Esophagus mucosa (tissue), 1 donor: ENCODE data around the gene GALNT2. TPM values are rescaled to one million over a fixed set of nuclear protein-coding genes. Genes with fewer than 3 reads are reported as not detected.

Experiments
- ATAC-seq: fragments of 200-7000 bp; cut with Tn5 transposase; one replicate; pipeline ENCODE4 v1.9.1; 2020
- total RNA-seq: library from RNA; stranded (reverse); gene quantifications from one replicate; pipeline ENCODE4 v1.2.4, GENCODE V29; 2023
- donor health status: DM: yes; HTN: yes; CAD: no.

Gene GALNT2
- total RNA-seq, 1 donor from 2014 or later, result 37.6 TPM

GRCh38 chr1:230309646-230310177 is 242.7 kb downstream of the GALNT2 start:
- no peak for ATAC-seq

- peak; percentile 75 for ATAC-seq
Observed at GRCh38 chr1:230310381-230311163, 243.5 kb downstream of the GALNT2 start.

DNA sequence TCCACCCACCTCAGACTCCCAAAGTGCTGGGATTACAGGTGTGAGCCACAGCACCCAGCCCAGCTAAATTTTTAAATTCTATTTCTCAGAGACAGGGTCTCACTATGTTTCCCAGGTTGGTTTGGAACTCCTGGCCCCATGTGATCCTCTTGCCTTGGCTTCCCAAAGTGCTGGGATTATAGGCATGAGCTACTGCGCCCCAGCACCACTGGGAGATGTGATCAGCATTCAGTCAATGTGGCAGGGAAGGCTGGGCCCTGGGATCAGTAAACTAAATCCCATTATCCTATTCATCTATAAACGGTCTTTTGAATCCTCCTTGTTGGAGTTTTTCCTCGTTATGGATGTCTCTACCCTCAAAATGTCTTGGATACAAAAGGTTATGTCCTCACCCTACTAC is 245.6 kb downstream of the GALNT2 start:
- no peak for ATAC-seq

DNA sequence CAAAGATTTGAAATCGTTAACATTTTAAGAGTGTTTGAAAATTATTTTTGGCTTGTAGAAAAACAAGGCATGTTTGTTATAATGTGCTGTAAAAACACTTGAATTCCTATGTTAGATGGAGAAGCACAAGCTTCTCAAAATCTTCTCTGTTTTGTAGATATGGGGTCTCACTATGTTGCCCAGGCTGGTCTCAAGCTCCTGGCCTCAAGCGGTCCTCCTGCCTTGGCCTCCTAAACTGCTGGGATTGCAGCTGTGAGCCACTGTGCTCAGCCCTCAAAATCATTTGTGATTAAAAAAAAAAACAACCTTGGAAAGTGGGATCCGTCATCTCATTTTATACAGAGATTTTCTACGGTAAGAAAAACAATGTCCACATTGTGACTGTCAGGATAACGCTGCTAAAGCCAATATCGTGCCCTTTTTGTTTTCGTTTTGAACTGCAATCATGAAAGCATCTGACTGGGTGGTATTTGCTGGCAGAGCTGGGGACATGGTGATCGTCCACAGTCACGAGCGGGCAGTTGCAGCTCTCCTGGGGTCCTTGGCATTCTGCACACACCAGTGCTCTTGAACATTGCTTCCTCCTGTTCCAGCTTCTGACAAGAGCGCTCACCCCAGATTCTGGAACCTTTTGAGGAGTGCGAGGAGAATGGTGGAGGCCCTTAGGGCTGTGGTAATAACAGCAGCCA is 246.6 kb downstream of the GALNT2 start:
- no peak for ATAC-seq

- no peak for ATAC-seq
Observed at GRCh38 chr1:230314142-230314470, 247.1 kb downstream of the GALNT2 start.

GRCh38 chr1:230315099-230315498 is 248.1 kb downstream of the GALNT2 start:
- no peak for ATAC-seq

DNA sequence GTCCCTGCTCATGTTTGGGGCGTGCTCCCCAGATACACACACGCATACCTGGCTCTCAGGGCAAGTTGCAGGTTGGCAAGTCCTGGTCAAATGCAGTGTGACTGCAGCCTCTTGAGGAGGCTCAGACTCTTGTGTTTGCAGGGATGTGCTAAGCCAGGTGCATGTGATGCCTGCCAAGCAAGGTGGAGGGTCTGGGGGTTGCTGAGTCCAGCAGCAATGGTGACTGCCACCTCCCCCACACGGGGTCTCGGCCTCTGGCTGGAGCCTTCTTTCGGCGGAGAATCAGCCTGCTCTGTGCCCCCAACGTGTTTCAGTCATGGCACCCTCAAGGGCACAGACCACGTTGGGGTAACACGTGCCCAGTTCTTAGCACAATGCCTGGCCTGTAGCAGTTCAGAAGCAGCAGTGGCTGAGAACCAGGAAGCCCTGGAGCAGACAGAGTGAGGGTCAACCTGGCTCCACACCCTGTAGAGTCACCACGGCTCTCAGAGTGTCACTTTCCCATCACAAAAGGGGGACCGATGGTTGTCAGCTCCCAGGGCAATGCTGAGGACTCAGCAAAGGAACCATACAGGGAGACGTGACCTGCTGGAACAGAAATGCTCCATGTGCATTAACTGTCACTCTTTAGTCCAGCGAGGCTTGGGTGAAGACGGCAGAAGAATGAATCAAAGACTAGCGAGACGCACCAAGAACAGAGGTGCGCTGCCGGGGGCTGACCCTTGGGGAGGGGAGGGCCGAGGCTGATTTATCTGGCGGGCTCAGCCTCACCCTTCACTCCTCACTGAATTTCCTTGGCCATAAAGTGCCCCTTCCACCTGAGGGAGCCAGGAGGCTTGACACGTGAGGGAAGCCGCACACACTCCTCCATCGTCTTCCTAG is 250.1 kb downstream of the GALNT2 start:
- no peak for ATAC-seq

DNA sequence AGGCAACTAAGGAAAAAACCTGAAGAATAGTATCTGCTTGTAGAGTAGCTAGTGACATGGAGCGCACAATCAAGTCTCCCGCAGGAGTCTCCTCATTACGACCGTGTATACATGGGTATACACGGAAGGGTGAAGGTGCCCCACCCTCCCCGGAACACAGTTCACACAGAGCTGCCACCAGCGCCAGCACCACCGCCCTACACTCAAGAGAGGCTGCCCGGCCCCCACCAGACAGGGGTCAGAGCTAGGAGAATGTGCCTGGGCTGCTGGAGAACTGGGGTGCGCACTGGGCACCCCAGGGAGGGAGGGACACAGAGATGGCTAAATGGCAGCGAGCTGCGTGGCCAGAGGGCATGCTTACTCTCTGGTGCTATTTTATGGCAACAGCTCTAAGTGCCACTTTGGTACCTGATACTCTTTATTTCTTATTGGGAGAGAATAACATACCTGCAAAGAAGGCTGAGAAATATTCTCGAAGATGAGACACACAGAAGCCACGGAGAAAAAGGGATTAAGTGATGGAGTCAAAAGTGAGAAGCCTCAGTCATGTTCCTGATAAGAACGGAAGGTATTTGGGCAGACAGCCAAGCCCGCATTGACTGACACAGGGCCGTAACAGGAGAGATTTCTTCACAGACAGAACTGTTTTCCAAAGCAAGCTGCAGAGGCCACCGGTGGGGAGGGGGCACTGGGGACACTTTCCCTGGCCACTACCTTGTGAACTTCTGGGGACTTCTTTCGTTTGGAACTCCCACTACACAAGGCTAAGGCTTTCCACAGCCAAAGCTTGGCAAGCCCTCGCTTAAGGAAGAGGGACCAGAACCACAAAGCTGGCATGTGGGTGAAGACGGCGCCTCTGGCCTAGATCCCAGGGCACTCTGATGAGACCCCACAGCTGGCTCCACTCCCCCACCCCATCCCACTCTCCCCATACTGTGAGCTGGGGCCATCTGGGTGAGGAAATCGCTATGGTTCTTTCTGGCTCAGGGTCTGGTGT is 251.1 kb downstream of the GALNT2 start:
- ATAC-seq, result no peak

DNA sequence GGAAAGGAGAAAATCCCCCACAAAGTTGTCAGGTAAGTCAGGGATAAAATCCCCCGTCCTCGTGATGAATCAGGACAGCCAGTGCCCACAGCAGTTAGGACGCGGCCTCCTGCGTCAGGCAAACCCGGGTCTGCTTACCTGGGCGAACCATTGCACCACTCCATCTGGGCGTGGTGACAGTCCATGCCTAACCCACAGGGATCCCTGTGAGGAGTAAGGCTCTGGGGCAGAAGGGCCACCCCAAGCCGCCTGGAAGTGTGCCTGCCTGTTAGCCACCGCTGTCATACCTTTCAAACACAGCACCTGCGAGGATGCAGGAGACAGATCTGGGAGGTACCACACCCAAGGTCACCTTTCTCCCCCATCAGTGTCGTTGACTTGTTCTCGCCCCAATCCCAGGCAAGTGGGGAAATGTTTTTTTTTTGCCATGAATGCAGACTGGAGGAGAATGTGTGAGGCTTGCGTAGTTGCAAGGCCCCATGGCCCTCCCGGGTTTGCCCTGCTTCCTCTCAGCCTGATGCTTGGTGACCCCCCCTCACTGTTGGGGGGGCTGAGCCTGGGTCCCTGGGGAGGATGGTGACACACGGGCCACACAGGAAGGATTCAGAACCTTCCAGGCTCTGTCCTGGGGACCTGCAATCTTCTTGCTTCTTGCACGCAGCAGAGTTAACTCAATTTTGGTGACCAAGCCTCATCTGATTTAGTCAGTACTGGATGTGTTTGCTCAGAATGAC is 252.1 kb downstream of the GALNT2 start:
- ATAC-seq, result no peak

DNA sequence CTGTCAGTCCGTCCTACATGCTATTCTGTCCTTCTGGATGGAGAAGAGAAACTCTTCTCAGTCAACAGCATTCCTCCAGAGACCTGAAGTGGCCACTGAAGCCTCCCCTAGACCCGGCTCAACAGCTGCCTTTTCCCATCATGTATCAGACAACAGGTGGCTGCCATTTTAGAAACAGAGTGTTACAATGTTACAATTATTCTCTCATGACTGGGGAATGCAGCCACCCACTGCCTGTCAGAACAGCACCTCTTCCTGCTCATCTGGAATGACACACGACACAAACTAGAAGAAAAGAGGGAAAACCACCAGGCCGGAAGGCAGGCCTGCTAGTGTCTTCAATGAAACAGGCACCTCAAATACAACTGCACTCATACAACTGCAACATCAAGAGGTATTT is 253.8 kb downstream of the GALNT2 start:
- ATAC-seq, result no peak

GRCh38 chr1:230321341-230321740 is 254.3 kb downstream of the GALNT2 start:
- no peak for ATAC-seq

DNA sequence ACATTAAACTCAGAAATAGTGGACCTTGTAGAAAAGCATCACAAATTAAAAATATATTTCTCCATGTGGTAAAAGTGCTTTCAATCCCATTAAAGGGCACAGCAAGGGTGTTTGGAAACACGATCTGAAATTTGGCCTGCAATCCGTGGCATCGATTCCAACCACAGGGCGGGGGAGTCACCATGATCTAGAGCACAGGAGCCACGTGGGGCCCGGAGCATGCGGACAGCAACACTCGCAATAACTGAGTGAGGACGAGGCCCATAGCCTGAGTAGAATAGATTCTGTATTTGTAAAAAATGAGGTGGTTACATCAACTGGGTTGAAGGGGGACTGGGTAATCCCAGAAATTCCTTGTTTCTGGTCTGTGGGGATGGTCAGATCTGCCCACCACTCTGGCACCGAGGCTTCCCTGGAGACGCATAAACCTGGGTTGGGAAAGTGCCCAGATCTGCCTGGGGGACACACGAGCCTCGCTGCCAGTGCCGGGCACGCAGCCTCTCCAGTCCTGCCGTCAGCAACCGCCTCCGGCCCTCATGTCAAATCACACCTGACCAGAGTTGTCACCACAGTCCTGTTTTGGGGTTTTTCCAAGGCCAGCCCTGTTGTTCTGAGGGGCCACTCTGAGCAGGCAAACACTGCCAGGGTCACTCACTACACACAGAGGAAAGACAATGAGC is 254.8 kb downstream of the GALNT2 start:
- ATAC-seq, result no peak

GRCh38 chr1:230322421-230322756 is 255.4 kb downstream of the GALNT2 start:
- no peak for ATAC-seq

DNA sequence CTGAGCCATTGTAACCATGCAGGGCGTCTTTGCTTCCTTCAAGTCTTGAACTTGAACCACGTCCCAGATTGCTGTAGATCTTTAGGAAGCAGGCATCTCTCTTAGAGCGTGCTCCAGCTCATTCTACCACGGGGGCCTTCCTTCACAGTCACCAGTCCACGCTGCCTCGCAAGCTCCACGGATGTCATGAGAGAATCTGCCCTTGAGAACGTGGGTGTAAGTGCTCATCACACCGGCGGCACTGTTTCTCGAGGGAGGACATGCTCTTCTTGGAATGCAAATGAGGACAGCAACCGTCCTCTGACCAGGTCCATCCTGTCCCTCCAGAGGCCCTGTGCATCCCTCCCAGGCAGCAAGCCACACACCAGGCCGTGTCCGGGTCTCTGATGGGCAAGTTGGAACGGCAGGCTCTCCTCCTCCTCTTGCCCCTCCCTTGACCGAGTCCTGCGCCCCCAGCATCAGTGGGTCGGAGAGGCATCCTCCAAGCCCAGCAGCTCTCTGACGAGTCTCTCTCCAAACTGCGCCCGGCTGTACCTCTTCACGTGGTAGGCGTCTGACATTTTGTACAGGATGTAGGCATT is 256.0 kb downstream of the GALNT2 start:
- no peak for ATAC-seq

- no peak for ATAC-seq
Observed at GRCh38 chr1:230323686-230324085, 256.6 kb downstream of the GALNT2 start.

DNA sequence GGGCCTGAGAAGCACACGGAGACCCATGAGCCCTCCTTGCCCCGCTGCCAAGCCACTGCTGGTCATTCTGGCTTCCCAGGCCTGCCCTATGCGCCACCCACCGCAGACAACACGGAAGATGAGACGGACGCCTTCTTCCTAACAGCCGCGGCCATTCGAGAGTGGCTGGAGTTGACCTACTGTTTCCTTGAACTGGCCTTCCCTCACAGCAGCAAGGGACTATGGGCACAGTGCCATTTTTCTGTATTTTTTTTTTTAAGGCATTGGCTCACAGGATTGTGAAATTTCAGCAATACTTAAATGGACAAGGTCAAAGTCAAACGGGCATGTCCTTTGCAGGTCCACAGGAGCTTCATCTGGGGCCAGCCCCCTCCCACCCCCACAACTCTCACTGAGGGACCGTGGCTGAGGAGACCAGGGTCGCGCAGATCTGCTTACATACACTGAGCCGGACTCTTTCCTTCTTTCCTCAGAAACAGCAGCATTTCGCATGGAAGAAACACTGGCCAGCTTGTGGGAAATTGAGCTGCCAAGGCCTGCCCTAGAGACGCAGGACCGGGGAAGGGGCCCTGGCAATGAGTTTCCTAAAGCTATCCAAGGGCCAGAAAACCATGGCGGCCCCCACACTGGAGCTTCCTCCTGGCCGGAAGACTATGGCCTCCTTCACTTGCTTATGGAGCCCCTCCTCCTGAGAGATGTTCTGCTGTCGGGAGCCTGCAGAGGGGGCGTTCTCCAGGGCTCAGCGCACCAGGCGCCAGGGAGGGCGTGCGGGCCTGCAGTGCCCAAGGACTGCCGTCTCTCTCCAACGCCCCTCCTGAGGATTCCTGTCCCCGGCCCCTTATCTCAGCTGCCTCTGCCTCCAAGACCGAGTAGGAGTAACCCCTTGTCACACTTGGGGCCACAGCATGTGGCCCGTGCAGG is 260.2 kb downstream of the GALNT2 start:
- peak; percentile 8 for ATAC-seq

- peak; percentile 58 for ATAC-seq
Observed at GRCh38 chr1:230327892-230328284, 260.9 kb downstream of the GALNT2 start.

GRCh38 chr1:230328342-230329015 is 261.4 kb downstream of the GALNT2 start:
- ATAC-seq, result peak; percentile 71
